Stomach (tissue), 4 donors: Measurements from ENCODE around the gene KCTD5.

Experiments used
- EP300 ChIP-seq: sonication (generic); formaldehyde crosslinking; IDR thresholded peaks from one replicate; pipeline ENCODE4 v1.6.1; 2017; ENCODE audit warnings: antibody characterized with exemption
- POLR2A ChIP-seq, 4 donors: fragments of 450-650 bp; IDR thresholded peaks; one replicate each; pipeline ENCODE4 v1.6.1; 2016; ENCODE audit warnings: antibody characterized with exemption in 4 of 4, control low read depth in 2 of 4, mild to moderate bottlenecking in 1 of 4, moderate library complexity in 1 of 4
- POLR2AphosphoS5 ChIP-seq, 3 donors: sonication (generic); formaldehyde crosslinking; IDR thresholded peaks; one replicate each; pipeline ENCODE4 v1.6.1; 2016; ENCODE audit warnings: antibody characterized with exemption in 3 of 3
- TF ChIP-seq, protein P1 (sequence below), 7 experiments: fragments of 450-650 bp in 4 of 7; fragments of 200-600 bp in 3 of 7; sonication (generic) in 3 of 7; IDR thresholded peaks; one replicate each; pipeline ENCODE4 v1.5.1; 2016 to 2019; ENCODE audit warnings: antibody characterized with exemption in 7 of 7, control low read depth in 2 of 7, mild to moderate bottlenecking in 1 of 7

GRCh38 chr16:2748757-2749455 is 66.6 kb downstream of the KCTD5 start:
- TF ChIP-seq, protein P1, sequence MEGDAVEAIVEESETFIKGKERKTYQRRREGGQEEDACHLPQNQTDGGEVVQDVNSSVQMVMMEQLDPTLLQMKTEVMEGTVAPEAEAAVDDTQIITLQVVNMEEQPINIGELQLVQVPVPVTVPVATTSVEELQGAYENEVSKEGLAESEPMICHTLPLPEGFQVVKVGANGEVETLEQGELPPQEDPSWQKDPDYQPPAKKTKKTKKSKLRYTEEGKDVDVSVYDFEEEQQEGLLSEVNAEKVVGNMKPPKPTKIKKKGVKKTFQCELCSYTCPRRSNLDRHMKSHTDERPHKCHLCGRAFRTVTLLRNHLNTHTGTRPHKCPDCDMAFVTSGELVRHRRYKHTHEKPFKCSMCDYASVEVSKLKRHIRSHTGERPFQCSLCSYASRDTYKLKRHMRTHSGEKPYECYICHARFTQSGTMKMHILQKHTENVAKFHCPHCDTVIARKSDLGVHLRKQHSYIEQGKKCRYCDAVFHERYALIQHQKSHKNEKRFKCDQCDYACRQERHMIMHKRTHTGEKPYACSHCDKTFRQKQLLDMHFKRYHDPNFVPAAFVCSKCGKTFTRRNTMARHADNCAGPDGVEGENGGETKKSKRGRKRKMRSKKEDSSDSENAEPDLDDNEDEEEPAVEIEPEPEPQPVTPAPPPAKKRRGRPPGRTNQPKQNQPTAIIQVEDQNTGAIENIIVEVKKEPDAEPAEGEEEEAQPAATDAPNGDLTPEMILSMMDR (IDR thresholded peaks at IDR 0.05) = no peak
- TF ChIP-seq POLR2A (IDR thresholded peaks at IDR 0.05) (no peak), POLR2AphosphoS5 (IDR thresholded peaks at IDR 0.05) (no peak), EP300 (no peak)
